ENCODE data around the gene PAK2.
"Not testable (repeated sequence)": the region's sequence is repeated elsewhere in the genome, so short reads cannot be mapped to it uniquely, and the experiment has no call there.

Gene PAK2

GRCh38 chr3:196736670-196737374, 2.8 kb upstream of the PAK2 start:
- no peak for FAIRE-seq

DNA sequence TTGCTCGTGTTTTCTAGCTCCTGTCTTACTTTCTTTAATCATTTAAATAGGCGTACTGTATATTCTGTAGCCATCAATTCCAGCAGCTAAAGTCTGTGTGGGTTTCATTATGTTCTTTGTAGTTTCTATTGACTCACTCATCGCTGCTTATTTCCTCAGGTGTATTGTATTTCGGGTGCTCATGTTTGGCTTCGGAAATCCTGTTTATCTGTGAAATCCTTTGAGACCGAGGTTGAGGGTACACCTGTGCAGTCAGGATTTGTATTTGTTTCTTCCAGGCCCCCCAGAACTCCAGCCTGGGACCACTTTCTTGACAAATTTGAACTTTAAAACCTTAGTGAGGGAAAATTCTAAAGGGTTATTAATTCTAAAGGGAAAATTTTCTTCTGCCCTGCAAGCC, 2.0 kb upstream of the PAK2 start:
- no peak for FAIRE-seq

DNA sequence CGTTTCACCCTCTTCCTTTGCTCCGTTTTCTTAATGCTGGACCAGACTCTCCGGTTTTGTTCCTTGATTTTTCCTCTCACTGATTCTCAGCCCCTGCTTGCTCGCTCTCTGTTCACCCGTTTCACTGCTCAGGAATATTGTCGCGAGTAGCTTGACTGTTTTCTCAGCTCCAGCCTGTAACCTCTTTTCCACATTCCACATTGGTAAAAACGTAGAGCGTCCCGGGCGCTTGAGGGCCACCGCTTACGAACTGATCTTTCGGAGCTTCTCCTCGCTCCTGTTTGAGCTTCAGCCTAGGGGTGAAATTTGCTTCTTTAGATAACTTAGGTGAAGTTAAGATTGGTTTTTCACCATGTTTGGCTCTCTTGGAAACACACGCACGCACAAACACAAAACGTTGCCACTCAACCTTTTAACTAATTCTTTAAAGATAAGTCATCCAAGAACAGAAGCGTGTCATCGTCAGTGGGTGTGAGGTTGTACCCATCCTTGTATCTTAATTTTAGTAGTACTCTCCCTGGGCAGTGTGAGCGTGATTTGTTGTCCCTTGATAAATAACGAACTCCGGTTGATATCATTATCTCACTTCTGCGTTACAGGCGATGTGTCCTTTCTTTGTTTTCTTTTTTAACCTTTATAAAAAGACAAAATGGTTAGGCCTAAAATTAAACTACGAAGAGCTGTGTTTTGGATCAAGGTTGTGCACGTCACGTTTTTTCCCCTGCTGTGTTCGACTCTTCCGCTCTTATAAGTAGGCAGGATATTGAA, 1.0 kb downstream of the PAK2 start:
- FAIRE-seq: no peak

- no peak for FAIRE-seq
Measured at GRCh38 chr3:196741249-196741889, 1.7 kb downstream of the PAK2 start.

GRCh38 chr3:196743569-196743968, 3.9 kb downstream of the PAK2 start:
- FAIRE-seq: not testable (repeated sequence)

DNA sequence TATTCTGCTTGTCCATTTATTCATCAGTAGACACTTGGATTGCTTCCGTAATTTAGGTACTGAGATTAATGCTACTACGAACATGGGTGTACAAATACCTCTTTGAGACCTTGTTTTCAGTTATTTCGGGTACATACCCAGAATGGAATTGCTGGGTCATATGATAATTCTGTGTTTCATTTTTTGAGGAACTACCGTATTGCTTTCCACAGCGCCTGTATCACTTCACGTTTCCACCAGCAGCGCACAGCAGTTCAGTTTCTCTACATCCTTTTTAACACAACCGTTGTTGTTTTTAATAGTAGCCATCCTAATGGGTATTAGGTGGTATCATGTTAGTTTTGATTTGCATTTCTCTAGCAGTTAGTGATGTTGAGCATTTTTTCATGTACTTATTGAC, 9.5 kb downstream of the PAK2 start:
- FAIRE-seq: no peak

- no peak for FAIRE-seq
Measured at GRCh38 chr3:196753201-196753600, 13.5 kb downstream of the PAK2 start.

DNA sequence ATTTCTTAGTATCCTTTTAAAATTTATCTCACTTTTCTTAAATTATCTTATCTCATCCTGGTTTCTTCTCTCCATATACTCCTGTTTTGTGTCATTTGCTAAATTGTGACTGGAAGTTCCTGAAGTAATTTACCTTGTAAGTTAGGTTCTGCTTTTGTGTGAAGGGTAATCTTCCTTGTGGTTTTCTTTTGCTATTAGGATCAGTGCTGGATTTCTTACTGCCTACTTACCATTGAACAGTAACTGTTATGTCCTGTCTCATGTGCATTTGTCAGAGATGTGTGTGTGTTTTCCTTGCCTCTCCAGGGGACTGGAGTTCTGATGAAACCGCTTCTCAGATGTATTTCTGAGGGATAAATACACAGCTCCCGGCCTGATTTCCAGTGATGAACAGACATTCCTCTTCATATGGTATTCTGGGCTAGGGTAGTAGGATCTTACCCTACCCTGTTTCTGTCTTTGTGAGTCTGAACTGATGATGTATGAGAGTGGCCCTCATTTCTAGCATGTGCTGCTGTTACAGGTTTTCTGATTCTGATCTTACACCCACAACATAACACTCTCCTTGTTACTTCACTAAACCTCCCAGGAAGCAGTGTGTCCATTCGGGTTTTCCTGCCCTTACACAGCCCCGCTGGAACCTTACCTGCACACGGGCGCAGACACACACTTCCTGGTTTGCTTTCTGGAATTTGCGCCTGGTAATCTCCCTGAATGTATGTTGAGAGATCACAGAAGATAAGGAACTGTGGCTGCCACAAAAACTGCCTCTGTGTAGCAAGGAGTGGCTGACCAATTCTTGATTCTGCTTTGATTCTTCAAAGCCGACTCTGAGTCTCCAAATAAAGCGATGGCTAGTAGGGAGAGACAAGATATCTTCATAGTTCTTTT, 14.7 kb downstream of the PAK2 start:
- no peak for FAIRE-seq

DNA sequence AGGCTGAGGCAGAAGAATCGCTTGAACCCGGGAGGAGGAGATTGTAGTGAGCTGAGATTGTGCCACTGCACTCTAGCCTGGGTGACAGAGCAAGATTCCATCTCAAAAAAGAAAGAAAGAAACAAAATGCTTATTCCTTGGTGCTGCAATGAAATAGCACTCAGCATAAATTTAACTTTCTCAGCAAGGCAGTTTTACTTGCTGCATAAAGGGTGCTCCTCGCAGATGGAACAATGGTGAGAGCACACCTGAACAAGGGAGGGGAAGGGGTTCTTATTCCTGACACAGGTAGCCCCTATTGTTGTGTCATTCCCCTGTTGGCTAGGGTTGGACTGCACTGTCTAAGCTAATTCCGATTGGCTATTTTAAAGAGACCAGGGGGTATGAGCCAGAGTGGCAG, 17.1 kb downstream of the PAK2 start:
- no peak for FAIRE-seq

- FAIRE-seq: no peak
Measured at GRCh38 chr3:196757876-196758739, 18.5 kb downstream of the PAK2 start.

GRCh38 chr3:196763179-196763578, 23.5 kb downstream of the PAK2 start:
- FAIRE-seq: no peak

GRCh38 chr3:196765454-196765853, 25.8 kb downstream of the PAK2 start:
- FAIRE-seq: no peak

DNA sequence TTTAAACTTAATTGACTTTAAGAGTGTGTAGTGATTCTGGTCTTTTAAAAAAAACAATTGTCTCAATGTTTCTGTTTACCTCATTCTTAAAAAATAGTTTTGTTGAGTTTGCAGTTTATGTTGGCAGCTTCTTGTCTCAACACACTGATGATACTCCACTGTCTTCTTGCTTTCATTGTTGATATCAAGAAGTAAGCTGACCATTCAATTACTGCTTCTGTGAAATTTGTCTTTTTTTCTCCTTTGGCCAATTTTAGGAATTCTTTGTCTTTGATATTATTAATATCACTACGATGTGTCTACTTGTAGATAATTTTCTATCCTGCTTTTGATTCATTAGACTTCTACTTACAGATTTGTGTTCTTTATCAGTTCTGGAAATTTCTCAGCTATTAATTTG, 31.4 kb downstream of the PAK2 start:
- FAIRE-seq: no peak

- no peak for FAIRE-seq
Measured at GRCh38 chr3:196772102-196772501, 32.4 kb downstream of the PAK2 start.

- no peak for FAIRE-seq
Measured at GRCh38 chr3:196772897-196773296, 33.2 kb downstream of the PAK2 start.

GRCh38 chr3:196774191-196774820, 34.6 kb downstream of the PAK2 start:
- no peak for FAIRE-seq

GRCh38 chr3:196774848-196775422, 35.3 kb downstream of the PAK2 start:
- FAIRE-seq: no peak

DNA sequence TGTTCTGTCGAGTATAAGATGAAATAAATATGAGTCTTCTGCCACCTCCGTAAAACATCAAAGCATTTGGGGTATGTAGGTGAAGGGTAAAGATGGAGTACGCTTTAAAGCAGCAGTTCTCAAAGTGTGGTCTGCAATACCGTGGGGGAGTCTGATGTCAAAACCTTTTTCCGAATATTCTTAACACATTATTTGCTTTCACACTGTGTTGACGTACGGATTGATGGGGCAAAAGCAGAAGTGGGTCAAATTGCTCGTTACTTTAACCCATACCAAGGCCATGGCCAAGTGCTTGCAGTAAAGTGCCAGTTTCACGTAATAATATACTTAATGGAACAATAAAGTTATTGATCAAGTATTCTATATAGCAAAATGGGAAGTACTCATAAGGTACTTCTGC, 36.3 kb downstream of the PAK2 start:
- FAIRE-seq: no peak

- no peak for FAIRE-seq
Measured at GRCh38 chr3:196777836-196778235, 38.2 kb downstream of the PAK2 start.

DNA sequence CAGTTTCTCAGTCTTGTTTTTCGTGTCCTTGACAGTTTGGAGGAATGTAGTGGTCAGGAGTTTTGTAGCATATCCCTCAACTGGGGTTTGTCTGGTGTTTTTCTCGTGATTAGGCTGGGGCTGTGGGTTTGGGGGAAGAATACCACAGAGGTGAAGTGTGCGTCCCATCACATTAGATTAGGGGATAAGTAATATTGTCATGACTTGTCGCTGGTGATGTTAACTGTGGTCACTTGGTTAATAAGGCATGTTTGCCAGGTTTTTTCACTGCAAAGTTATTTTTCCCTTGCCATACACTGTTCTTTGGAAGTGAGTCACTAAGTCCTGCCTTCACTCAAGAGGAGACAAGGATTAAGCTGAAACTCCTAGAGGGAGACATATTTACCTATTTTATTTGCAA, 39.1 kb downstream of the PAK2 start:
- FAIRE-seq: no peak

DNA sequence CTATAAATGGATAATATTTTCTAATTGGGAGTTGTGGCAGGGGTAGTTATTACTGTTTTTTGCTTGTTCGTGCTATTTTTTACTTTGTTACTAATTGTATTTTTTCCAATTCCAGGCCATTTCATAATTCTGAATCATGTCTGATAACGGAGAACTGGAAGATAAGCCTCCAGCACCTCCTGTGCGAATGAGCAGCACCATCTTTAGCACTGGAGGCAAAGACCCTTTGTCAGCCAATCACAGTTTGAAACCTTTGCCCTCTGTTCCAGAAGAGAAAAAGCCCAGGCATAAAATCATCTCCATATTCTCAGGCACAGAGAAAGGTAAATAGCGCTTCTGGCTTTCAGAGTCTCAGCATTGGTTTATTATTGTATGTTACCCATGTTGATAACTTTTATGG, 42.9 kb downstream of the PAK2 start:
- no peak for FAIRE-seq

Measured in TTC549 (cell line).